ENCODE data around the gene GIMAP5.
"Not testable (repeated sequence)": the region's sequence is repeated elsewhere in the genome, so short reads cannot be mapped to it uniquely, and the experiment has no call there.

GIMAP5 gene

GRCh38 chr7:150735596-150736358 lies 1.4 kb upstream of the GIMAP5 start:
- peak; percentile 48 for DNase-seq

- peak; percentile 42 for DNase-seq
Measured at GRCh38 chr7:150736864-150737263, 354 bp upstream of the GIMAP5 start.

DNA sequence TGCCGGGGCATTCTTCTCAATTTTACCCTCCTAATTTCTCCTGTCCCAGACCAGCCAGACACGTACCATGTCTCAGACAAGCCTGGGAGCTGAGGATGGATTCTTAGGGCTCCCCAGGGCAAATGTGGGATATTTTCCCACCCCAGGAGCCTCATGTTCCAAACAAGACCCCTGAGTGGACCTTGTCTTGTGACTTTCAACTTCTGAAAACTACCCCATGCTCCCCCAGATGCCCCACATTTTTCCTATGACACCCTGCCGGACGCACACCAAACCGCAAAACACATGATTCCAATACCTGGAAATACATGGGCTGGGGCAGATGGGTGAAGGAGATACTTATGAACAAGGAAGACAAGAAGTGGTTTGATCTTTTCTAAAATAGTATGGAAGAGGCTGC lies 874 bp downstream of the GIMAP5 start:
- DNase-seq = peak; percentile 60

DNA sequence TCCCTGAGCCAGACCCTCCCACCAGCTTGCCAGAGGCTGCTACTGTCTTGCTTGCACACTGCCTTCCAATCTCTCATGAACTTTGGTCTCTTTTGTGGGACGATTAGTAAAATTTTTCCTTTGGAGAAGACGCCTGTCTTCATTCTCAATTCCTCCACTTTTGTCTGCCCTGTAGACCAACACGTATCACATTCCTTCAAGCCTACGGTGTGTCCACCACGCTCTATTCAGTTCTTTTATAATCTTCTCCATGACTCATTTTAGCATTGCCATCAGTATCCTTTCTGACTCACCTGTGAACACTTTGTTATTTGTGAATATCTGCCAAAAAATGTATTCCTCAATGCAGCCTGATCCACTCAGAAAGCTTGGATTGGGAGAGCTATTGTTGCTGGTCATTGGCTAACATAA lies 1.4 kb downstream of the GIMAP5 start:
- peak; percentile 64 for DNase-seq

DNA sequence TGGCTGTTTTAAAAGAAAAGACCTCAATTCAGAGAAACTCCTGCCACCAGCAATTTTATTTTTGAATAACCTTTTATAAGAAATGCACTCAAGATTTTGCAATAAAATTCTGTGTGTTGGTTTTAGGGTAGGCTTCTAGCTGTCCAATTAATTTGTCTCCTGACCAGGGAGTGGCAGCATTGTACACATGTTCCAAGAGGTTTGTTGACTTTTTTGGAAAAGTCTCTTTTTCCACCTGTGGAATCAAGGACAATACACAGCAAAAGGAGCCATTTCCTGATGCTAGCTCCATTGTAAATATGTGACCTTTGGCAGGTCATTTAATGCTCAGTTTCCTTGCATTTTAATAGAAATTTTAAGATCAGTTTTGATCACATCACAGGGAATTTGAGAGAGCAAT lies 1.8 kb downstream of the GIMAP5 start:
- DNase-seq = no peak

DNA sequence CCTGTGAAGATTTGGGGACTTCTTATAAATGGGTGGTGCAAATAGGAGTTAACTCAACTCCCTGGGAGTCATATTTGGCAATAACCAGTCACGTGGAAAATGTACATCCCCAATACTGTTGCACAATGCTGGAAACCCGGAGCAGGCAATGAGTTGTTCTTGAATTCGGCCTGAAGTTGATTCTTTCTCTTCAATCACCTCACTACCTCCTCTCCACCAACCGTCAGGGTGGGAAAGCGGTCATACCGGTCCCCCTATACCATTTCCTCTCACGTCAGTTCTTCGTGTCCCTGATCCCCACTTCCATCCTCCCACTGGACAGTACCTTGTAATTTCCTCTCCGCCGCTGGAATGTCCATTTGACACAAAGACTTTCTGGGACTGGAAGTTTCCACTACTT lies 2.8 kb downstream of the GIMAP5 start:
- peak; percentile 60 for DNase-seq

- peak; percentile 61 for DNase-seq
Measured at GRCh38 chr7:150742286-150742968, 5.2 kb downstream of the GIMAP5 start.

- peak; percentile 45 for DNase-seq
Measured at GRCh38 chr7:150744041-150744656, 6.9 kb downstream of the GIMAP5 start.

- DNase-seq = peak; percentile 51
Measured at GRCh38 chr7:150745086-150745485, 7.9 kb downstream of the GIMAP5 start.

- peak; percentile 52 for DNase-seq
Measured at GRCh38 chr7:150745876-150746275, 8.7 kb downstream of the GIMAP5 start.

- DNase-seq = peak; percentile 56
Measured at GRCh38 chr7:150746921-150747320, 9.7 kb downstream of the GIMAP5 start.

DNA sequence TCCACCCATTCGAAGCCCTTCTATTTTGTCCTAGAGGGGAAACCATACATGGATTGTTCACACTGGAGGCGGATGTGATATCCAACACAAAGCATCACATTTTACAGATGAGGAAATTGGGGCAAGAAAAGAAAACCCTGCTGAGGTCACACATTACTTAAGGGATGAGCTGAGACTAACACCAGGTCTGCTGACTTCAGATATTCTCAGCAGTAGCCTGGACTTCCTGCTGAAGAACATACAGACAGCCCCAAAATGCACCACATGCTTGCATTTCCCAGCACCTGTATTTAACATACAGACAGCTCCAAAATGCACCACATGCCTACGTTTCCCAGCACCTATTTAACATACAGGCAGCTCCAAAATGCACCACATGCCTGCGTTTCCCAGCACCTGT lies 11.2 kb downstream of the GIMAP5 start:
- DNase-seq = peak; percentile 47

GRCh38 chr7:150751702-150752101 lies 14.5 kb downstream of the GIMAP5 start:
- peak; percentile 19 for DNase-seq

GRCh38 chr7:150753239-150753638 lies 16.0 kb downstream of the GIMAP5 start:
- peak; percentile 12 for DNase-seq

DNA sequence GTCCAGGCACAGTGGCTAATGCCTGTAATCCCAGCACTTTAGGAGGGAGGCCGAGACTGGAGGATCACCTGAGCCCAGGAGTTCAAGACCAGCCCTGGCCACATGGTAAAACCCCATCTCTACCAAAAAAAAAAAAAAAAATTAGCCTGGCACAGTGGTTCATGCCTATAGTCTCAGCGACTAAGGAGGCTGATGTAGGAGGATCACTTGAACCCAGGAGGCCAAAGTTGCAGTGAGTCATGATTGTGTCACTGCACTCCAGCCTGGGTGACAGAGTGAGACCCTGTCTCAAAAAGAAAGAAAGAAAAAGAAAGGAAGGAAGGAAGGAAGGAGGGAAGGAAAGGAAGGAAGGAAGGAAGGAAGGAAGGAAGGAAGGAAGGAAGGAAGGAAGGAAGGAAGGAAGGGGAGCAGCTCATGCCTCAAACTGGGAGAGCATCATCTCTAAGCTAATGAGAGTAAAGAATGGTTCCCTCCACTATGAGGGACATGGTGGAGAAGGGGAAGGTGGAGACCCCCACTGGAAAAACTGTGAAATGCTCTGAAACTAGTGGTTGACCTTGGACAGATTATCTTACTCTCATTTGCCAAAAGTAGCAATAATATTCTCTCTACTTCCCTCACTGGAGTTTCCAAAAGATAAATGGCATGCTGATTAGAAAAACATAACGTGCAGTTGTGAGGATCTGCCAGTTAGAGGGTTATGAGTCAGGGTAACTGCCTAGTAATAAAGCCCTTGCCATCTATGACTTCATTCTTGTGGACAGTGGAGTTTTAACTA lies 16.8 kb downstream of the GIMAP5 start:
- DNase-seq = peak; percentile 53

GRCh38 chr7:150754951-150755350 lies 17.7 kb downstream of the GIMAP5 start:
- peak; percentile 37 for DNase-seq

- peak; percentile 83 for DNase-seq
Measured at GRCh38 chr7:150755473-150756099, 18.4 kb downstream of the GIMAP5 start.

DNA sequence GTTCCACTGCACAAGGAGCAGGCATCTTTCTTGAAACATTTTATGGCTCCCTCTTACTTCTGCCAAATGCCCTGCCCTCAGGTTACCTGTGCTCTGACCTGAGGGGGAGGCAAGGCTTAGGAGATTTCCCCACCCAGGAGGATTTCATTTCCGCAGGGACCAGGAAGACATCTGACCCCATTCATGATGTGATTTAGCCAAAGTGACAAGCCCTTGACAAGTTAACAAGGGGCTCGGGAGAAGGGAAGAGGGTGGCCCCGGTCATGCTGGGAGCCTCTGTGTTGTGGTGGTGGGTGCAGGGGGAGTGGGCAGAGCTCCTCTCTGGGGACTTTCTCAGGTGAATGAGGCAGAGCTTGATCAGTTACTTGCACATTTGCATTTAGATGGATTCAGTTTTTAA lies 18.9 kb downstream of the GIMAP5 start:
- DNase-seq = peak; percentile 29

DNA sequence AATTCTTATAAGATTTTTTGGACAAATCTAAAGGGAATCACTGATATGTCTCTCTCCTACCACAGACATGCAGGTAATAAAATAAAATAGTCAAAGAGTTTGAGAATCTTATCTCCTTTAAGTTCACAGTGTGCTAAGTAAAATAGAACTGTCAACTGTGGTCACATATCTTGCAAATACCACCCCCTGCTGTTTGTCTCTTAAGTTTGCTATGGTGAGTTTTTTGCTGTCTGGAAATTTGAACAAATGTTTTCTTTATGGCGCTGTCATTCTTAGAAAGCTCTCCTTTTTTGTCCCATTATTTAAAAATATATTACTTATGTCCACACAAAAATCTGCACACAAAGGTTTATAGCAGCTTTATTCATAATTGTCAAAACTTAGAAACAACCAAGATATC lies 19.6 kb downstream of the GIMAP5 start:
- DNase-seq = peak; percentile 48

DNA sequence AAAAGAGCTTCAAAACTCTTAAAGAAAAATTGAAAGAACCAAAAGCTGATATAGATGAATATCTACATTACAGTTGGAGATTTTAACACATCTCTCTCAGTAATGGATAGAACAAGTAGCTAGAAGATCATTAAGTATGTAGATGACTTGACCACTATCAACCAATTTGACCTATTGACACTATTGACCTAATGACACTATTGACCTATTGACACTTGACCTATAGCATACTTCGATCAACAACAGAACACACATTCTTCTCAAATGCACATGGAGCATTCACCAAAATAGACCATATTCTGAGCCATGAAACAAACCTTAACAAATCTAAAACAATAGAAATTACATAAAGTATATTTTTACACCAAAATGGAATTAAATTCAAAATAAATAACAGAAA lies 22.3 kb downstream of the GIMAP5 start:
- DNase-seq = no peak

DNA sequence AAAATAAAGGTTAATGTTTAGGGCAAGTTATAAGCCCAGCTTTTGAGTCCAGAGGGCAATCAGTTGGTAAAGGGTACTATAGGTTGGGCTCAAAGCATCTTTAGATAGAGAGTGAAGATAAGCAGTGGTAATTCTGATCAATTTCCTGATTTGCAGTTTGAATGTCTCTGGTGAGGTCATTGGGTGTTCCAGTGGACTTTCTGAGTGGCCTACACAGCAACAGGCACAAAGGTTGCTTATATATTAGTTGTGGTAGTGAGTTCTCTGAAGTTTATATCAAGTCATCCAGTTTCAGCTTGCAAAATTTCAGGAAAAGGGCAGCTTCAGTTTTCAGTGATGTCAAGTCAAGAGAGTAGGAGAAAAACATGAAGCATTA lies 29.1 kb downstream of the GIMAP5 start:
- DNase-seq = no peak

- no peak for DNase-seq
Measured at GRCh38 chr7:150769768-150770167, 32.5 kb downstream of the GIMAP5 start.

DNA sequence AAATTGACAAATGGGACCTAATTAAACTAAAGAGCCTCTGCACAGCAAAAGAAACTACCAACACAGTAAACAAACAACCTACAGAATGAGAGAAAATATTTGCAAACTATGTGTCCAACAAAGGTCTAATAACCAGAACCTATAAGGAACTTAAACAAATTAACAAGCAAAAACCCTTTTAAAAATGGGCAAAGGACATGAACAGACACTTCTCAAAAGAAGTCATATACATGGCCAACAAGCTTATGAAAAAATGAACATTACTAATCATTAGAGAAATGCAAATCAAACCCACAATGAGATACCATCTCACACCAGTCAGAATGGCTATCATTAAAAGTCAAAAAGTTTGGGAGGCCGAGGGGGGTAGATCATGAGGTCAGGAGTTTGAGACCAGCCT lies 36.9 kb downstream of the GIMAP5 start:
- not testable (repeated sequence) for DNase-seq
